Transverse colon (tissue), 4 donors: Measurements from ENCODE around the gene FOXP1. TPM values are rescaled to one million over a fixed set of nuclear protein-coding genes. Genes with fewer than 3 reads are reported as not detected.

ENCODE experiments used
- DNase-seq: peaks from one replicate; pipeline ENCODE4 v3.0.0-alpha.2; 2019
- H3K27ac ChIP-seq, 4 donors: fragments of 200-600 bp; sonication (generic); 2 replicates each; pipeline ENCODE4 v1.5.1; 2016 to 2018; ENCODE audit warnings: inconsistent platforms in 4 of 4
- H3K27me3 ChIP-seq: fragments of 200-600 bp; sonication (generic); 2 replicates; pipeline ENCODE4 v1.5.1; 2017; ENCODE audit warnings: inconsistent platforms
- H3K36me3 ChIP-seq, 4 donors: fragments of 200-600 bp; sonication (generic); 2 replicates each; pipeline ENCODE4 v1.5.1; 2017 to 2019; ENCODE audit warnings: inconsistent platforms in 4 of 4
- H3K4me1 ChIP-seq, 4 donors: fragments of 200-600 bp; sonication (generic); 2 replicates each; pipeline ENCODE4 v1.5.1; 2017 to 2020; ENCODE audit warnings: inconsistent platforms in 4 of 4
- H3K4me3 ChIP-seq, 4 donors: fragments of 200-600 bp; sonication (generic); 1 replicate in 1 of 4; 2 replicates in 3 of 4; pipeline versions ENCODE4 v1.5.1 to v1.6.1; 2017 to 2019; ENCODE audit warnings: inconsistent platforms in 4 of 4
- H3K9me3 ChIP-seq, 2 donors: fragments of 200-600 bp; sonication (generic); 2 replicates each; pipeline ENCODE4 v1.5.1; 2017 to 2019; ENCODE audit warnings: inconsistent platforms in 2 of 2
- CTCF ChIP-seq, 5 experiments: fragments of 200-600 bp in 3 of 5; fragments of 450-650 bp in 2 of 5; sonication (generic) in 3 of 5; IDR thresholded peaks; 1 replicate in 2 of 5; 2 replicates in 3 of 5; pipeline ENCODE4 v1.5.1; 2016 to 2017; ENCODE audit warnings: antibody characterized with exemption in 5 of 5, inconsistent platforms in 3 of 5, mild to moderate bottlenecking in 2 of 5, moderate library complexity in 1 of 5
- EP300 ChIP-seq: sonication (generic); formaldehyde crosslinking; IDR thresholded peaks from one replicate; pipeline ENCODE4 v1.6.1; 2017; ENCODE audit warnings: antibody characterized with exemption, low read depth
- POLR2A ChIP-seq: fragments of 450-650 bp; IDR thresholded peaks from one replicate; pipeline ENCODE4 v1.6.1; 2016; ENCODE audit warnings: antibody characterized with exemption, mild to moderate bottlenecking, moderate library complexity
- POLR2AphosphoS5 ChIP-seq, 3 donors: sonication (generic); formaldehyde crosslinking; IDR thresholded peaks; one replicate each; pipeline ENCODE4 v1.6.1; 2016; ENCODE audit warnings: antibody characterized with exemption in 3 of 3
- WGBS, 2 donors: methylation state at CpG; one replicate each; pipeline ENCODE4 v1.1.5; 2018; ENCODE audit warnings: low coverage in 1 of 2; 5-methylcytosine and 5-hydroxymethylcytosine counted together
- in situ Hi-C, 4 donors: fragments of 200-750 bp; cut with MboI; loops; one replicate each; pipeline versions ENCODE4 v1.15.0 to v1.15.1; 2017; ENCODE audit warnings: low sequenced_read_pairs in 3 of 4, low pct_ligation_motif_present in 1 of 4, low pct_unique_long_range_greater_than_20kb in 1 of 4
- intact Hi-C: fragments of 100-400 bp; cut with DNase I; formaldehyde crosslinking; loops from one replicate; pipeline ENCODE4 v1.15.1; 2023; ENCODE audit warnings: low total_unique reads
- total RNA-seq, 4 donors: library from RNA; depleted of rRNA; stranded (reverse); fragments of >200 nt; gene quantifications; one replicate each; pipeline ENCODE4 v1.1.0, GENCODE V29; 2016

FOXP1 gene
- total RNA-seq, 4 donors from 2014 or later: 102 to 260 (median 150) TPM

- peaks cover 0 to 19% (median 13%) of the 10 kb centered on the region in 4 donors for H3K4me1 ChIP-seq
- intact Hi-C loops: loop anchor here (10.0 kb wide), 3 partner anchors 454 to 1044 kb away; no protein-coding TSS in a partner anchor
- H3K4me3 ChIP-seq: no peak overlapping the region
- TF ChIP-seq POLR2A: no peak
- no peak for TF ChIP-seq EP300
- no peak for TF ChIP-seq CTCF (IDR thresholded peaks at IDR 0.05)
- no peak for TF ChIP-seq POLR2AphosphoS5 (IDR thresholded peaks at IDR 0.05)
- H3K36me3 ChIP-seq: no peaks in the 10 kb centered on the region
- no peaks in the 10 kb centered on the region for H3K27me3 ChIP-seq
- WGBS, 2 donors: 56 to 68% methylated on average over 2 of the region's 2 CpGs
- no peak for DNase-seq
- in situ Hi-C loops: loop anchor here in 2 of 4 donors (10.0 to 25.0 kb wide), 6 partner anchors 277 to 877 kb away; no protein-coding TSS in a partner anchor
- no peaks in the 10 kb centered on the region for H3K9me3 ChIP-seq
- H3K27ac ChIP-seq: no peak overlapping the region
These were observed 5.6 kb upstream of the FOXP1 start for GRCh38 chr3:71589132-71589531.

GRCh38 chr3:71587958-71588357 is 4.4 kb upstream of the FOXP1 start:
- no peaks in the 10 kb centered on the region for H3K36me3 ChIP-seq
- WGBS, 2 donors: 75 to 80% methylated on average over 2 to 3 of the region's 3 CpGs
- H3K27me3 ChIP-seq: no peaks in the 10 kb centered on the region
- TF ChIP-seq POLR2A (no peak), CTCF (IDR thresholded peaks at IDR 0.05) (no peak), POLR2AphosphoS5 (IDR thresholded peaks at IDR 0.05) (no peak), EP300 (no peak)
- in situ Hi-C loops: loop anchor here in 2 of 4 donors (10.0 to 25.0 kb wide), 6 partner anchors 276 to 876 kb away; no protein-coding TSS in a partner anchor
- DNase-seq: no peak
- H3K27ac ChIP-seq: no peak overlapping the region
- H3K9me3 ChIP-seq: no peaks in the 10 kb centered on the region
- intact Hi-C loops: loop anchor here (10.0 kb wide), 3 partner anchors 453 to 1043 kb away; no protein-coding TSS in a partner anchor
- H3K4me1 ChIP-seq: peaks cover 0 to 19% (median 13%) of the 10 kb centered on the region in 4 donors
- no peak overlapping the region for H3K4me3 ChIP-seq

- 41 to 43% methylated on average over 5 of the region's 5 CpGs for WGBS, 2 donors
- intact Hi-C loops (loop anchor here (10.0 kb wide), 3 partner anchors 452 to 1042 kb away; no protein-coding TSS in a partner anchor), in situ Hi-C loops (loop anchor here in 2 of 4 donors (10.0 to 25.0 kb wide), 6 partner anchors 275 to 875 kb away; no protein-coding TSS in a partner anchor)
- TF ChIP-seq CTCF (IDR thresholded peaks at IDR 0.05) (peak in 1 of 5 experiments; percentile 26), EP300 (no peak)
- Histone ChIP-seq H3K27me3 (no peaks in the 10 kb centered on the region), H3K9me3 (no peaks in the 10 kb centered on the region), H3K4me1 (peaks cover 0 to 19% (median 14%) of the 10 kb centered on the region in 4 donors), H3K4me3 (no peak overlapping the region), H3K36me3 (no peaks in the 10 kb centered on the region), H3K27ac (peak overlapping the region in 1 of 4 donors; percentile 99)
- DNase-seq: no peak
These were observed 3.3 kb upstream of the FOXP1 start for GRCh38 chr3:71586810-71587242.

GRCh38 chr3:71585887-71586809 is 2.6 kb upstream of the FOXP1 start:
- no peak overlapping the region for H3K4me3 ChIP-seq
- WGBS, 2 donors: 17 to 20% methylated on average over 7 of the region's 7 CpGs
- no peaks in the 10 kb centered on the region for H3K27me3 ChIP-seq
- DNase-seq: no peak
- intact Hi-C loops (loop anchor here (10.0 kb wide), 3 partner anchors 451 to 1041 kb away; no protein-coding TSS in a partner anchor), in situ Hi-C loops (loop anchor here in 2 of 4 donors (10.0 to 25.0 kb wide), 6 partner anchors 274 to 874 kb away; no protein-coding TSS in a partner anchor)
- peaks cover 0 to 19% (median 14%) of the 10 kb centered on the region in 4 donors for H3K4me1 ChIP-seq
- H3K9me3 ChIP-seq: no peaks in the 10 kb centered on the region
- TF ChIP-seq CTCF (IDR thresholded peaks at IDR 0.05) (peak; percentile 59 to 81 (median 66)), EP300 (no peak)
- peak overlapping the region; percentile 97 to 100 (median 98) for H3K27ac ChIP-seq
- H3K36me3 ChIP-seq: no peaks in the 10 kb centered on the region
